Epithelial cell of esophagus (primary cell): ENCODE data around the gene RRP1.

ENCODE experiments used
- DNase-seq: peaks from one replicate; pipeline ENCODE4 v3.0.0; 2010; ENCODE audit warnings: low read depth
- H3K4me3 ChIP-seq: 2 replicates; pipeline ENCODE4 v1.5.1; 2011; ENCODE audit warnings: mild to moderate bottlenecking, low read length, control low read depth
- TF ChIP-seq, protein P1 (sequence below): IDR thresholded peaks from 2 replicates; pipeline ENCODE4 v1.5.1; 2011; ENCODE audit warnings: low read depth, mild to moderate bottlenecking, low read length, control low read depth, inconsistent platforms; ENCODE audit not compliant: insufficient read depth; ENCODE audit errors: missing control alignments

The RRP1 gene

DNA sequence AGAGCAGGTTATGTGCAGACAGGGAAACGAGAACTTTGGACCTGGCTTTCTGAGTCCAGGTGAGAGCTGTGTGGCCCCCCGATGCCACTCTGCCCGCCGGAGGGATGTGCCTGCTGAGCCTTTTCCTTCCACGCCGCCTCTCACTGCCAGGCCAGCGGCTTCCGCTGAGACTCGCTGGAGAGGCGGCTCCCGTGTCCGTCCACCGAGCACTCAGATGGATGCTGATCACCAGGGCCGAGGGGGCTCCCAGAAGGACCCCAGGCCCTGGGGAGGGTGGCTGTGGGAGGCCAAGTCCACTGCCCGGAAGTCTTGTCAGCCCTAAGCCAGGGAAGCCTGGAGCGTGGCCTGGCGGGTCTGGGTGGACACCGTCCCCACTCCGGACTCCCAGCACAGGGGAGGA is 29.7 kb upstream of the RRP1 start:
- TF ChIP-seq, protein P1, sequence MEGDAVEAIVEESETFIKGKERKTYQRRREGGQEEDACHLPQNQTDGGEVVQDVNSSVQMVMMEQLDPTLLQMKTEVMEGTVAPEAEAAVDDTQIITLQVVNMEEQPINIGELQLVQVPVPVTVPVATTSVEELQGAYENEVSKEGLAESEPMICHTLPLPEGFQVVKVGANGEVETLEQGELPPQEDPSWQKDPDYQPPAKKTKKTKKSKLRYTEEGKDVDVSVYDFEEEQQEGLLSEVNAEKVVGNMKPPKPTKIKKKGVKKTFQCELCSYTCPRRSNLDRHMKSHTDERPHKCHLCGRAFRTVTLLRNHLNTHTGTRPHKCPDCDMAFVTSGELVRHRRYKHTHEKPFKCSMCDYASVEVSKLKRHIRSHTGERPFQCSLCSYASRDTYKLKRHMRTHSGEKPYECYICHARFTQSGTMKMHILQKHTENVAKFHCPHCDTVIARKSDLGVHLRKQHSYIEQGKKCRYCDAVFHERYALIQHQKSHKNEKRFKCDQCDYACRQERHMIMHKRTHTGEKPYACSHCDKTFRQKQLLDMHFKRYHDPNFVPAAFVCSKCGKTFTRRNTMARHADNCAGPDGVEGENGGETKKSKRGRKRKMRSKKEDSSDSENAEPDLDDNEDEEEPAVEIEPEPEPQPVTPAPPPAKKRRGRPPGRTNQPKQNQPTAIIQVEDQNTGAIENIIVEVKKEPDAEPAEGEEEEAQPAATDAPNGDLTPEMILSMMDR: no peak
- DNase-seq: no peak

DNA sequence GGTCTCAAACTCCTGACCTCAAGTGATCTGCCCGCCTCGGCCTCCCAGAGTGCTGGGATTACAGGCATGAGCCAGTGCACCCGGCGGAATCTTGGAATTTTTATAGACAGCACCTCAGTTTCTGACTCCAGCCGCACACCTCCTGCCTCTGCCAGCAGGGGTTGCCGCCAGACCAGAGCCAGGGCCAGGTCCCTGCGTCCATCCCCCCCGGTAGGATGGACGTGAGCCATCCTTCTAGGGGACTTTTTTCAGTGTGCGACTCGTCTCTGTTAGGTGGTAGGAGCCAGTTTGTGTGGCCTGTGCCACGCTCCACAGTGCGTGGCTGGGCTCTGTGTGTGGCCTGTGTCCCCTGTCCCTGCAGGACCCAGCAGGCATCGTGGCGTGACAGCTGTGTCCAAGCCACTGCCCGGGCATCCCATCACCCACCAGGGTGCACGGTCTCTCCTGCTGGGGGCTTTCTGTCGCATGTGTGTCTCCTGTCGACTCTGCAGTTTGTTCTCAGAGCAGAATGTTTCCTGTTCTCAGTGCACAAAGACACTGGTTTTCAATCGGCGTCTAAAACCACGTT is 28.9 kb upstream of the RRP1 start:
- DNase-seq: no peak
- TF ChIP-seq, protein P1: no peak
- H3K4me3 ChIP-seq: no peak overlapping the region

More for the DNA sequence above, 29.7 kb upstream of the RRP1 start:
- H3K4me3 ChIP-seq: no peak overlapping the region

DNA sequence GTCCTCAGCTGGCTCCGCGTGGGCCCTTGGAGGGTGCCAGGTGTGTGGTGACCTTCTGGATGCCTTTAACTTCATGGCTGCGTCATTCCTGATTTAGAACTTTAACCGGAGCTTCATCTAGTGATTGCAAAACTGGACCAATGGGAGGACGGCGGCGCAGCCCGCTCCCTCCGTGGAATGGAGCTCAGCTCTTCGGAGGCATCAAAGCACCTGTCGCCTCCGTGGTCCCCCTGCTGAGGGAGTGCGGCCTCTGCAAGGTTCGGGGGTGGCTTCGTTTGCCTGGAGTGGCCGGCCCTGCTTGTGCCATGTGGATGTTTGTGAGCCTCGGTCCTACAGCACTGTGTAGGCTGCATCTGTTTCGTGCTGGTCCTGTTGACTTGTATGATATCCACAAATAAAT is 27.5 kb upstream of the RRP1 start:
- TF ChIP-seq, protein P1: no peak
- no peak for DNase-seq
- H3K4me3 ChIP-seq: no peak overlapping the region

DNA sequence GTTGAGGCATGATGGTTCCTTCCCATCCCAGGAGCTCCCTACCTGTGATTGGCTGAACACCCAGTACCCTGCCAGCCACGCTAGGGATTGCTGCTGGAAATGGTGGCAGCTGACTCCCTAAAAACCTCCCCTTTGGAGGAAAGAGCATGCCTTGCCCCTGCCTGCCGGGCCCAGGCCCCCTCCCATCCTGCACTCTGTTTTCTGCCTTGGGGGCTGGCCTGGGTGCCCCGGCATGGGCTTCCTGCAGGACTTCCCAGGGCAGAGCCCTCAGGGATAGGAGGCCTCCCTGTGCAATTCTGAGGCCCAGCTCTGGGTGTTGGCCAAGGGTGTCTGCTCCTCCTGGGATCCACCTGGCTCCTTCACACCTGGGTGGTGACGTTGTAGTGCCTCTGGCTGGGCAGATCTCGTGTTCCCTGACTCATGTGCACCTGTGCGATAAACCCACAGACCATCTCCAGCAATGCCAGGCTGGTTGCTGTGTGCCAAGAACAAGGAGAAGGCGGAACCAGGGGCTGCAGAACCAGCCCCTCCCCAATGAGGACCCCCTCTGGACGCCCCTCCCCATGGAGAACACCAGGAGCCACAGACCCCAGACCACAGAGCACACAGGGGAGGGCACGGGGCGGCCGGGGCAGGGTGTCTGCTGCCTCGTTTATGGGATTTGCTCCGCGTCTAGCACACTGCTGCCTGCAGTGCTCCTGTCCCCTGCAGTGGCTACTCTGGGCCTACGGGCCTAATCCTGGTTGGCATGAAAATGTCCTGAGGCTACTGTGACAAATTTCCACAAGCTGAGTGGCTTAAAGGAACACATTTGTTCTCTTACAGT is 26.9 kb upstream of the RRP1 start:
- H3K4me3 ChIP-seq: no peak overlapping the region
- peak; percentile 91 for DNase-seq
- TF ChIP-seq, protein P1: no peak

DNA sequence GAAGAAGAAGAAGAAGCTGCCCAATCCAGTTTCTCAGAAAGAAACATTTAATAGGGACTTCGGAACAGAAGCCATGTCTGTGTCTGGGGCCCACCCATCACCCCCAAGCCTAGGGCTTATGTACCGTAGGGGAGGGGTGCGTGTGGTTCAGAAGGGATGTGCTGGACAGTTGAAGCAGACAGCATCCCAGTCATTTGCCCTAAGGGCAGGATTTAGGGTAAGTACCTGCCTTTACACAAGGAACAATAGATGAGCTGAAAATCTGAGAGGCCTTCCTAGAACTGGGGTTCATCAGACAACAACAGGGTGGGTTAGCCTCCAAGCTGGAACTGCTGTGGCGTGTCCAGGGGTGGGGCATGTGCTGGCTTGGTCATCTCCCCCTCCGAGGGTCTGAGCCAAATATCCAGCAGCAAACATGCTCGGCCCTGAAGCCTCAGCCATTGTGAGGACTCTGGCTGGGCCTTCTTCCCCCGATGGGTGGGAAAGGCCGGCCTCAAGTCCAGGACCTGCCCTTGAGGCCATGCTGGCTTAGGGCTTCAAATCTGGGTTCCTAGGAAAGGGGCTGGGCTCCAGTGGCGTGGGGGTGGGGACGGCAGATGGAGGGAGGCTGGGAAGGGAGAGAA is 25.4 kb upstream of the RRP1 start:
- TF ChIP-seq, protein P1: no peak
- peak; percentile 64 for DNase-seq
- H3K4me3 ChIP-seq: no peak overlapping the region

DNA sequence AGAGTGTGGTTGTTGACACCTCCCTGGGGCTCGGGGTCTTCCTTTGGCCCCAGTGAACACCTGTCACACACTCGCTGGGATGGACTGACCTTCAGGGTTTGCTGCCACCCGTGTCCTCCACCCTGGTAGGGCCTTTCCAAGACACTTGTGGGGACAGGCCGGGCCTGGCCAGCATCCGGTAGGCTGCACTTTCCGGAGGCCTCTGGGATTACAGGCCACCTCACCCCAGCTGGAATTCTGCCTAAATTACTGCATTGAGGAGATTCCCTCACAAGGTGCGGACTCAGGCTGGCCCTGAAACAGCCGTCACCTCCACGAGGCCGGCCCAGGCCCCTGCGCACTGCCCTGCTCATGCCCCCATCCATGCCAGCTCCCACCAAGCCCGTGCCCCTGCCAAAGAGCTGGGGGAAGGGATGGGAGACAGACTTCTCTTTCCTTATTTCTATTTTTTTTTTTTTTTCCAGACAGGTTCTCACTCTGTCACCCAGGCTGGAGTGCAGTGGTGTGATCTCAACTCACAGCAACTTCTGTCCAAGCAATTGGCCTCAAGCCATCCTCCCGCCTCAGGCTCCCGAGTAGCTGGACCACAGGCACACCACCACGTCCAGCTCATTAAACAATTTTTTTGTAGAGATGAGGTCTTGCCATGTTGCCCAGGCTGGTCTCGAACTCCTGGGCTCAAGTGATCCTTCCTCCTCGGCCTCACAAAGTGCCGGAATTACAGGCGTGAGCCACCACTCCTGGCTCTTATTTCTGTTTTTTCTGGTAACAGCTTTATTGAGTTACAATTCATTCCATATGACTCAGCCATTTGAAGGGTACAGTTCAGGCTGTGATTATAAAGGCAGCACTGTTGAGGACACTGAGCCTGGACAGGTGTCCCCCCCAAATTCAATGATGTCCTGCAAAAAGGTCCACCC is 24.5 kb upstream of the RRP1 start:
- DNase-seq: no peak

More for the DNA sequence above, 24.5 kb upstream of the RRP1 start:
- TF ChIP-seq, protein P1: no peak
- no peak overlapping the region for H3K4me3 ChIP-seq
